ENCODE data around the gene G0S2. TPM values are rescaled to one million over a fixed set of nuclear protein-coding genes. Genes with fewer than 3 reads are reported as not detected.
A peak's percentile ranks its signal among the peaks of the same experiment; 100 is the strongest.

G0S2 gene, protein sequence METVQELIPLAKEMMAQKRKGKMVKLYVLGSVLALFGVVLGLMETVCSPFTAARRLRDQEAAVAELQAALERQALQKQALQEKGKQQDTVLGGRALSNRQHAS
- total RNA-seq = 10 to 100 TPM; 15.9 to 51.8 (median 31.8) TPM

- Histone ChIP-seq H3K27me3 (peaks cover 3% of the 10 kb centered on the region), H3K4me3 (peak within 1 kb of the TSS; percentile 52), H3K27ac (peak within 1 kb of the TSS; percentile 35), H3K36me3 (no peaks in the 10 kb centered on the region), H3K9me3 (no peaks in the 10 kb centered on the region), H3K4me1 (peaks cover 33% of the 10 kb centered on the region)
- WGBS = 3% methylated on average over 44 of the region's 47 CpGs
- TF ChIP-seq POLR2A (IDR thresholded peaks at IDR 0.05) (no peak), POLR2AphosphoS5 (IDR thresholded peaks at IDR 0.05) (no peak), EP300 (IDR thresholded peaks at IDR 0.05) (no peak)
- TF ChIP-seq, protein P1, sequence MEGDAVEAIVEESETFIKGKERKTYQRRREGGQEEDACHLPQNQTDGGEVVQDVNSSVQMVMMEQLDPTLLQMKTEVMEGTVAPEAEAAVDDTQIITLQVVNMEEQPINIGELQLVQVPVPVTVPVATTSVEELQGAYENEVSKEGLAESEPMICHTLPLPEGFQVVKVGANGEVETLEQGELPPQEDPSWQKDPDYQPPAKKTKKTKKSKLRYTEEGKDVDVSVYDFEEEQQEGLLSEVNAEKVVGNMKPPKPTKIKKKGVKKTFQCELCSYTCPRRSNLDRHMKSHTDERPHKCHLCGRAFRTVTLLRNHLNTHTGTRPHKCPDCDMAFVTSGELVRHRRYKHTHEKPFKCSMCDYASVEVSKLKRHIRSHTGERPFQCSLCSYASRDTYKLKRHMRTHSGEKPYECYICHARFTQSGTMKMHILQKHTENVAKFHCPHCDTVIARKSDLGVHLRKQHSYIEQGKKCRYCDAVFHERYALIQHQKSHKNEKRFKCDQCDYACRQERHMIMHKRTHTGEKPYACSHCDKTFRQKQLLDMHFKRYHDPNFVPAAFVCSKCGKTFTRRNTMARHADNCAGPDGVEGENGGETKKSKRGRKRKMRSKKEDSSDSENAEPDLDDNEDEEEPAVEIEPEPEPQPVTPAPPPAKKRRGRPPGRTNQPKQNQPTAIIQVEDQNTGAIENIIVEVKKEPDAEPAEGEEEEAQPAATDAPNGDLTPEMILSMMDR (IDR thresholded peaks at IDR 0.05) = no peak
- DNase-seq (ENCODE audit: low spot score in 2 of 2) = peak in 1 of 2 donors; percentile 76
These were observed at the start of gene G0S2 for GRCh38 chr1:209674957-209675564. G0S2 (plus strand) TSS chr1:209675412; CDS start chr1:209675685, 273 bp downstream.

DNA sequence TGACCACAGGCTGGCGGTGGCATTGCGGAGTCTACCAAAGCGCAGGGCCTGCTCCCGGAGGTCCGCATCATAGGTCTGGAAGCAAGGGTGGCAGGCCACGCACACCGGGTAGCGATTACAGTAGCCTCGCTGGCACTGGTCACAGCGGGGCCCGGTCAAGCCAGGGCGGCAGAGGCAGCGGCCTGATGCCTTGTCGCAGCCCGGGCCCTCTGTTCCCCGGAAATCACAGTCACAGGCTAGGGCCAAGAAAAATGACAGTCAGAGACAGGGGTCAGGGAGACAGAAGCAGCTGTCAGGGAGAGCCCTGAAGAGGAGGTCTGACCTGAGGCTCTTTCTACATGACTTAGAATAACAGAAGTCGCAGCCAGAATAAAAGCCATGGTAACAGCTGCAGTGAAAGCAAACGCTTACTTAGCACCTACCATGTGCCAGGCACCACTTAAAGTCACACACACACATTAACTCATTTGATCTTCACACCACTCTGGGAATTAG is 49.4 kb upstream of the G0S2 start:
- Histone ChIP-seq H3K4me1 (peaks cover 25% of the 10 kb centered on the region), H3K9me3 (no peaks in the 10 kb centered on the region), H3K4me3 (no peak overlapping the region), H3K27ac (no peak overlapping the region), H3K36me3 (peaks cover 3% of the 10 kb centered on the region), H3K27me3 (no peaks in the 10 kb centered on the region)
- TF ChIP-seq, protein P1 (IDR thresholded peaks at IDR 0.05) = no peak
- no peak for TF ChIP-seq POLR2A (IDR thresholded peaks at IDR 0.05)
- TF ChIP-seq EP300 (IDR thresholded peaks at IDR 0.05) = no peak
- TF ChIP-seq POLR2AphosphoS5 (IDR thresholded peaks at IDR 0.05) = no peak
- DNase-seq (ENCODE audit: low spot score in 2 of 2) = no peak
- WGBS = 82% methylated on average over 17 of the region's 18 CpGs

DNA sequence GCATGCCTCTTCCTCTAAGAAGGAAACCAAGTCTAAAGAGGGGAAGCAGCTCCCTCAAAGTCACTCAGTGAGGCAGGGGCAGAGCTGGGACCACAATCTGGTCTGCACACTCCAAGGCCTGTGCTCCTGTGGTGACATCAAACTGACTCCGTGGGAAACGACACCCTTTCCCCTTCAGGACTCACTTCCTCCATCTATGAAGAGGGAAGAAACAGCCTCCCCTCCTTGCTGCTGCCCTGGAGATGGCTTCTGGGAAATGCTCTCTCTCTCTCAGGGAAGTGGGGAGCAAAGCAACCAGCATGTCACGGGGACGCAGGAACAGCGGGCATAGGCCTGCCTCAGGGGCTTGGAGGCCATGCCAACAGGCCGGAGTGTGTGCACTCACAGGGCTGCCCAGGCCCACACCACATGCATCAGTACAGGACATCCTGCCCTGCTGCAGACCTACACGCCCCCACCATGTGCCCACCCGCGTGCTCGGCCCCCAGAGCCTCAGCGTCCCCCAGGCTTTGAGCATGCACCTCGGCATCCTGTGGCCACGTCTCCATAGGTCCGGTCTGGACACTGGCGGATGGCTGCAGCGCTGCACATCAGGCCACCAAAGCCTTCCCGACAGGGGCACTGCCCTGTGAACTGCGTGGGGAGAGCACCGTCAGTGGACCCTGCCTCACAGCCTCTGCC is 48.7 kb upstream of the G0S2 start:
- TF ChIP-seq, protein P1 (IDR thresholded peaks at IDR 0.05) = no peak
- Histone ChIP-seq H3K27ac (no peak overlapping the region), H3K4me3 (no peak overlapping the region), H3K9me3 (no peaks in the 10 kb centered on the region), H3K27me3 (no peaks in the 10 kb centered on the region), H3K36me3 (peaks cover 7% of the 10 kb centered on the region), H3K4me1 (peaks cover 18% of the 10 kb centered on the region)
- no peak for DNase-seq (ENCODE audit: low spot score in 2 of 2)
- 61% methylated on average over 4 of the region's 19 CpGs for WGBS

DNA sequence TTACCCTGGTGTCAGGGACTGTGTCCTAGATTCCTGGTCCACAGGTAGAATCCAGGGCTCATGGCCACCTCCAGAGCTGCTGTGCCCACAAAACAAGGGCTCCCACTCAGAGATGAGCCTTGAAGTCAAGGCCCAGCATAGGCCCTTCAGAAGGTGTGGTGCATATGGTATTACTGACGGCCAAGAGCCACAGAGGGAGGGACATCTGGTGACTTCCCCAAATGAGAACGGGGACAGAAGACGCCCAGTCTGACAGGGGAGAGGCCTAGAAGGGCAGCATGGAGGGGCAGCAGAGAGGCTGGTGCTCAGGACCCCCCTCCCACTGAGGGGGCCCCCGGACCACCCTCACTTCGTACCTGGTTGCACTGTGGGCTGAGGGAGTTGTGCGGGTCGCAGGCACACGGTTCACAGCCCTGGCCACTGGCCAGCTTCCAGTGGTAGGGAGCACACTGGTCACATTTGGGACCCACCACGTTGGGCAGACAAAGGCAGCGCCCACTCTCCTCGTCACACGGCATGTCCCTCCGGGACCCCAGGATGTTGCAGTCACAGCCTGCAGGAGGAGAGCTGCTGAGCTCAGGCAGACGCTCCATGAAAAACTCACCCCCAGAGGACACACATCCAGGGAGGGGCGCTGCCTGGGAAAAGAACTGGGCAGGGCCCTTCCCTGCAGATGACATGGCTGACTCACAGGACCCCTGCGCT is 48.0 kb upstream of the G0S2 start:
- Histone ChIP-seq H3K4me1 (peaks cover 14% of the 10 kb centered on the region), H3K9me3 (no peaks in the 10 kb centered on the region), H3K4me3 (no peak overlapping the region), H3K27ac (no peak overlapping the region), H3K36me3 (peaks cover 9% of the 10 kb centered on the region), H3K27me3 (no peaks in the 10 kb centered on the region)
- 62% methylated on average over 13 of the region's 16 CpGs for WGBS
- TF ChIP-seq POLR2A (IDR thresholded peaks at IDR 0.05) = no peak
- TF ChIP-seq, protein P1 (IDR thresholded peaks at IDR 0.05) = no peak
- TF ChIP-seq EP300 (IDR thresholded peaks at IDR 0.05) = no peak
- TF ChIP-seq POLR2AphosphoS5 (IDR thresholded peaks at IDR 0.05) = no peak
- DNase-seq (ENCODE audit: low spot score in 2 of 2) = no peak
